ENCODE results near the gene HOTAIR. TPM values are rescaled to one million over a fixed set of nuclear protein-coding genes. Genes with fewer than 3 reads are reported as not detected.
A peak's percentile ranks its signal among the peaks of the same experiment; 100 is the strongest.

The HOTAIR gene
- polyA plus RNA-seq, 2 of the 4 experiments (the other 2 are of a cell fraction) = 0.67 to 0.71 TPM

- no peak for TF ChIP-seq KDM5A (IDR thresholded peaks at IDR 0.05)
- no peak for TF ChIP-seq CBX2 (IDR thresholded peaks at IDR 0.05; ENCODE audit: borderline replicate concordance, low read depth)
- no peak for TF ChIP-seq HOXB13 (CRISPR knock-in tag; IDR thresholded peaks at IDR 0.05; ENCODE audit: low read depth)
- no peak for TF ChIP-seq ZNF302 (CRISPR knock-in tag; IDR thresholded peaks at IDR 0.05)
- TF ChIP-seq EHMT2 (IDR thresholded peaks at IDR 0.05; ENCODE audit: low read depth) = no peak
- no peak for TF ChIP-seq RFX5 (IDR thresholded peaks at IDR 0.05)
- TF ChIP-seq USF2 (IDR thresholded peaks at IDR 0.05) = peak; percentile 100
- TF ChIP-seq REST (IDR thresholded peaks at IDR 0.05) = no peak
Observed at GRCh38 chr12:53938326-53939140, 36.2 kb downstream of the HOTAIR start, which contains the start of gene HOXC13 (continued).

- no peak for ATAC-seq
- TF ChIP-seq EHF (CRISPR knock-in tag; IDR thresholded peaks at IDR 0.05) (no peak), POLR2AphosphoS2 (conservative IDR thresholded peaks at IDR 0.05; ENCODE audit: low read length) (no peak), MAX (IDR thresholded peaks at IDR 0.05) (no peak), CBX8 (IDR thresholded peaks at IDR 0.05) (no peak), NR3C1 (IDR thresholded peaks at IDR 0.05) (no peak), MAZ (IDR thresholded peaks at IDR 0.05; ENCODE audit: borderline replicate concordance, low read depth, low read length) (no peak), FOSB (CRISPR knock-in tag; IDR thresholded peaks at IDR 0.05) (no peak), ESRRA (IDR thresholded peaks at IDR 0.05; ENCODE audit: borderline replicate concordance, low read length) (no peak), ZC3H11A (IDR thresholded peaks at IDR 0.05) (no peak), POLR2A (IDR thresholded peaks at IDR 0.05; ENCODE audit: low read length) (no peak)
- H3K9me3 ChIP-seq = no peaks in the 10 kb centered on the region
- peak overlapping the region; percentile 59 to 72 for H3K27ac ChIP-seq
- H3K4me2 ChIP-seq = peak overlapping the region; percentile 70
- WGBS (ENCODE audit: missing lambda C conversion rate) = 58% methylated on average over 23 of the region's 23 CpGs
- POLR2A ChIA-PET = interaction anchor here (0.5 to 1.0 kb wide), 5 partner anchors 8 to 169 kb away, joined by 3 to 5 read pairs (median 3); partner anchors contain the start of gene HOXC10
- H3K4me1 ChIP-seq = peaks cover 20% of the 10 kb centered on the region; the same call in 2 of the 3 replicates
- DNase-seq (ENCODE audit: low read depth in 1 of 2, low spot score in 1 of 2) = no peak
- CTCF ChIA-PET = interaction anchor here (0.7 to 3.6 kb wide), 7 partner anchors 10 to 192 kb away, joined by 3 to 18 read pairs (median 4); partner anchors contain the start of gene HOXC8
- no peak for FAIRE-seq
- H3K4me3 ChIP-seq = peak overlapping the region; percentile 46
Observed at GRCh38 chr12:53937596-53938325, 37.0 kb downstream of the HOTAIR start.

- no peaks in the 10 kb centered on the region for H3K9me3 ChIP-seq
- H3K27ac ChIP-seq = no peak overlapping the region
- no peak for TF ChIP-seq USF2 (IDR thresholded peaks at IDR 0.05)
- no peak for TF ChIP-seq CBX2 (IDR thresholded peaks at IDR 0.05; ENCODE audit: borderline replicate concordance, low read depth)
- TF ChIP-seq RFX5 (IDR thresholded peaks at IDR 0.05) = no peak
- TF ChIP-seq BCL3 (IDR thresholded peaks at IDR 0.05) = no peak
- ATAC-seq = no peak
- POLR2A ChIA-PET = no interaction called here
- CTCF ChIA-PET = interaction anchor here (0.7 kb wide), 1 partner anchor 191 kb away, joined by 3 read pairs; no protein-coding TSS in a partner anchor
- peaks cover 20% of the 10 kb centered on the region; the same call in 2 of the 3 replicates for H3K4me1 ChIP-seq
- no peak overlapping the region for H3K4me3 ChIP-seq
- no peak for DNase-seq (ENCODE audit: low read depth in 1 of 2, low spot score in 1 of 2)
- FAIRE-seq = no peak
- no peak overlapping the region for H3K4me2 ChIP-seq
- WGBS (ENCODE audit: missing lambda C conversion rate) = 81% methylated on average over 12 of the region's 12 CpGs
Observed at GRCh38 chr12:53937099-53937498, 37.7 kb downstream of the HOTAIR start.

All from A549 (cell line).